Suprapubic skin (tissue), 3 donors: ENCODE data around the gene CERS3.

Experiments
- EP300 ChIP-seq: sonication (generic); formaldehyde crosslinking; IDR thresholded peaks from one replicate; pipeline ENCODE4 v1.6.1; 2017; ENCODE audit warnings: antibody characterized with exemption
- POLR2A ChIP-seq, 2 donors: fragments of 450-650 bp; IDR thresholded peaks; one replicate each; pipeline ENCODE4 v1.6.1; 2017; ENCODE audit warnings: antibody characterized with exemption in 2 of 2, mild to moderate bottlenecking in 2 of 2, moderate library complexity in 2 of 2
- TF ChIP-seq, protein P1 (sequence below), 2 donors: fragments of 200-600 bp in 1 of 2; fragments of 450-650 bp in 1 of 2; sonication (generic) in 1 of 2; IDR thresholded peaks; one replicate each; pipeline ENCODE4 v1.5.1; 2016 to 2019; ENCODE audit warnings: antibody characterized with exemption in 2 of 2, mild to moderate bottlenecking in 1 of 2, moderate library complexity in 1 of 2

- TF ChIP-seq, protein P1, sequence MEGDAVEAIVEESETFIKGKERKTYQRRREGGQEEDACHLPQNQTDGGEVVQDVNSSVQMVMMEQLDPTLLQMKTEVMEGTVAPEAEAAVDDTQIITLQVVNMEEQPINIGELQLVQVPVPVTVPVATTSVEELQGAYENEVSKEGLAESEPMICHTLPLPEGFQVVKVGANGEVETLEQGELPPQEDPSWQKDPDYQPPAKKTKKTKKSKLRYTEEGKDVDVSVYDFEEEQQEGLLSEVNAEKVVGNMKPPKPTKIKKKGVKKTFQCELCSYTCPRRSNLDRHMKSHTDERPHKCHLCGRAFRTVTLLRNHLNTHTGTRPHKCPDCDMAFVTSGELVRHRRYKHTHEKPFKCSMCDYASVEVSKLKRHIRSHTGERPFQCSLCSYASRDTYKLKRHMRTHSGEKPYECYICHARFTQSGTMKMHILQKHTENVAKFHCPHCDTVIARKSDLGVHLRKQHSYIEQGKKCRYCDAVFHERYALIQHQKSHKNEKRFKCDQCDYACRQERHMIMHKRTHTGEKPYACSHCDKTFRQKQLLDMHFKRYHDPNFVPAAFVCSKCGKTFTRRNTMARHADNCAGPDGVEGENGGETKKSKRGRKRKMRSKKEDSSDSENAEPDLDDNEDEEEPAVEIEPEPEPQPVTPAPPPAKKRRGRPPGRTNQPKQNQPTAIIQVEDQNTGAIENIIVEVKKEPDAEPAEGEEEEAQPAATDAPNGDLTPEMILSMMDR (IDR thresholded peaks at IDR 0.05), result no peak
- no peak for TF ChIP-seq POLR2A (IDR thresholded peaks at IDR 0.05)
- no peak for TF ChIP-seq EP300
These were observed 62.7 kb downstream of the CERS3 start for GRCh38 chr15:100466073-100466472.
